Chondrocyte (in vitro differentiated cells): ENCODE measurements around the gene ACSS1. TPM values are rescaled to one million over a fixed set of nuclear protein-coding genes. Genes with fewer than 3 reads are reported as not detected.

ENCODE experiments used
- DNase-seq: peaks from one replicate; pipeline ENCODE4 v3.0.0; 2021; ENCODE audit warnings: mixed read lengths, low spot score
- H3K27ac Mint-ChIP-seq: one replicate; pipeline ENCODE4 v1.8.0; 2021; ENCODE audit warnings: mild to moderate bottlenecking, moderate library complexity, mixed read lengths; ENCODE audit not compliant: unreplicated experiment
- H3K27me3 Mint-ChIP-seq: 2 replicates; pipeline ENCODE4 v1.8.0; 2021; ENCODE audit warnings: low read depth, mixed read lengths
- H3K36me3 Mint-ChIP-seq: 2 replicates; pipeline ENCODE4 v1.8.0; 2021; ENCODE audit warnings: low read depth, mixed read lengths
- H3K4me1 Mint-ChIP-seq: 2 replicates; pipeline ENCODE4 v1.8.0; 2021; ENCODE audit warnings: low read depth, mild to moderate bottlenecking, mixed read lengths
- H3K4me3 Mint-ChIP-seq: one replicate; pipeline ENCODE4 v1.8.0; 2021; ENCODE audit warnings: mild to moderate bottlenecking, moderate library complexity, mixed read lengths; ENCODE audit not compliant: unreplicated experiment
- H3K9me3 Mint-ChIP-seq: 2 replicates; pipeline ENCODE4 v1.8.0; 2021; ENCODE audit warnings: low read depth, mixed read lengths
- CTCF ChIP-seq: fragments of 200-600 bp; sonication (generic); IDR thresholded peaks from 2 replicates; pipeline ENCODE4 v1.5.0; 2021; ENCODE audit warnings: antibody characterized with exemption, mild to moderate bottlenecking, moderate library complexity
- total RNA-seq: library from RNA; stranded (reverse); gene quantifications from 3 replicates; pipeline ENCODE4 v1.2.1, GENCODE V29; 2021

The ACSS1 gene
- total RNA-seq, 1 donor from 2014 or later = 5.5 TPM

- Mint-ChIP-seq H3K27me3 (peaks cover 68% of the 10 kb centered on the region), H3K36me3 (peaks cover 1% of the 10 kb centered on the region), H3K27ac (no peak overlapping the region), H3K4me3 (no peak overlapping the region), H3K4me1 (peaks cover 6% of the 10 kb centered on the region), H3K9me3 (no peaks in the 10 kb centered on the region)
- DNase-seq = no peak
- peak; percentile 49 for TF ChIP-seq CTCF
These were observed 19.0 kb upstream of the ACSS1 start for GRCh38 chr20:25076731-25077609.

GRCh38 chr20:25076201-25076600 lies 18.3 kb upstream of the ACSS1 start:
- Mint-ChIP-seq H3K4me1 (peaks cover 4% of the 10 kb centered on the region), H3K4me3 (no peak overlapping the region), H3K36me3 (peaks cover 1% of the 10 kb centered on the region), H3K9me3 (no peaks in the 10 kb centered on the region), H3K27ac (no peak overlapping the region), H3K27me3 (peaks cover 72% of the 10 kb centered on the region)
- no peak for DNase-seq
- no peak for TF ChIP-seq CTCF

- DNase-seq = no peak
- Mint-ChIP-seq H3K4me1 (no peaks in the 10 kb centered on the region), H3K27me3 (peaks cover 71% of the 10 kb centered on the region), H3K4me3 (no peak overlapping the region), H3K27ac (no peak overlapping the region), H3K36me3 (peaks cover 1% of the 10 kb centered on the region), H3K9me3 (peaks cover 1% of the 10 kb centered on the region)
- TF ChIP-seq CTCF = no peak
These were observed 15.6 kb upstream of the ACSS1 start for GRCh38 chr20:25073544-25073943.

- Mint-ChIP-seq H3K4me1 (no peaks in the 10 kb centered on the region), H3K27me3 (peaks cover 64% of the 10 kb centered on the region), H3K4me3 (no peak overlapping the region), H3K9me3 (peaks cover 3% of the 10 kb centered on the region), H3K27ac (no peak overlapping the region), H3K36me3 (peaks cover 1% of the 10 kb centered on the region)
- no peak for TF ChIP-seq CTCF
- DNase-seq = no peak
These were observed 14.4 kb upstream of the ACSS1 start for GRCh38 chr20:25072226-25072811.

GRCh38 chr20:25071734-25072133 lies 13.8 kb upstream of the ACSS1 start:
- TF ChIP-seq CTCF = no peak
- Mint-ChIP-seq H3K36me3 (peaks cover 1% of the 10 kb centered on the region), H3K4me3 (no peak overlapping the region), H3K27me3 (peaks cover 59% of the 10 kb centered on the region), H3K27ac (no peak overlapping the region), H3K4me1 (no peaks in the 10 kb centered on the region), H3K9me3 (peaks cover 3% of the 10 kb centered on the region)
- DNase-seq = no peak
